Gastroesophageal sphincter (tissue), 4 donors: ENCODE results near the gene CLDN8. TPM values are rescaled to one million over a fixed set of nuclear protein-coding genes. Genes with fewer than 3 reads are reported as not detected.

Experiments
- ATAC-seq: fragments of 150-250 bp; one replicate; pipeline ENCODE4 v1.9.1; 2016; ENCODE audit warnings: mild to moderate bottlenecking, moderate library complexity
- H3K27ac ChIP-seq, 4 donors: fragments of 200-600 bp; sonication (generic) in 3 of 4; 1 replicate in 3 of 4; 2 replicates in 1 of 4; pipeline ENCODE4 v1.5.1; 2016 to 2019
- H3K27me3 ChIP-seq: fragments of 200-600 bp; sonication (generic); one replicate; pipeline ENCODE4 v1.5.1; 2019
- H3K36me3 ChIP-seq, 2 donors: fragments of 200-600 bp; sonication (generic); one replicate each; pipeline ENCODE4 v1.5.1; 2019; ENCODE audit warnings: control low read depth in 1 of 2
- H3K4me1 ChIP-seq, 3 donors: fragments of 200-600 bp; sonication (generic); 1 replicate in 2 of 3; 2 replicates in 1 of 3; pipeline ENCODE4 v1.5.1; 2016 to 2019; ENCODE audit warnings: control low read depth in 2 of 3
- H3K4me3 ChIP-seq, 2 donors: fragments of 200-600 bp; sonication (generic); one replicate each; pipeline ENCODE4 v1.5.1; 2019; ENCODE audit warnings: mild to moderate bottlenecking in 1 of 2, moderate library complexity in 1 of 2
- H3K9me3 ChIP-seq, 3 donors: fragments of 200-600 bp; sonication (generic); one replicate each; pipeline ENCODE4 v1.5.1; 2017 to 2019; ENCODE audit warnings: control low read depth in 2 of 3
- CTCF ChIP-seq, 4 experiments: fragments of 200-600 bp in 2 of 4; fragments of 450-650 bp in 2 of 4; sonication (generic) in 1 of 4; IDR thresholded peaks; one replicate each; pipeline ENCODE4 v1.5.1; 2017 to 2019; ENCODE audit warnings: antibody characterized with exemption in 4 of 4, mild to moderate bottlenecking in 2 of 4, moderate library complexity in 2 of 4
- EP300 ChIP-seq: sonication (generic); formaldehyde crosslinking; IDR thresholded peaks from one replicate; pipeline ENCODE4 v1.6.1; 2017; ENCODE audit warnings: antibody characterized with exemption, mild to moderate bottlenecking
- POLR2A ChIP-seq, 2 donors: fragments of 450-650 bp; IDR thresholded peaks; one replicate each; pipeline ENCODE4 v1.6.1; 2017; ENCODE audit warnings: antibody characterized with exemption in 2 of 2, mild to moderate bottlenecking in 2 of 2, moderate library complexity in 1 of 2
- POLR2AphosphoS5 ChIP-seq: sonication (generic); formaldehyde crosslinking; IDR thresholded peaks from one replicate; pipeline ENCODE4 v1.6.1; 2017; ENCODE audit warnings: antibody characterized with exemption
- WGBS, 2 donors: methylation state at CpG; one replicate each; pipeline ENCODE4 v1.1.5; 2018; ENCODE audit warnings: low coverage in 1 of 2; 5-methylcytosine and 5-hydroxymethylcytosine counted together
- total RNA-seq, 4 donors: library from RNA; depleted of rRNA; stranded (reverse); fragments of >200 nt; gene quantifications; one replicate each; pipeline ENCODE4 v1.1.0, GENCODE V29; 2016

Gene CLDN8
- total RNA-seq, 4 donors from 2014 or later, result 2.1 TPM; not detected in 3

- Histone ChIP-seq H3K27ac (no peak within 1 kb of the TSS), H3K4me3 (no peak within 1 kb of the TSS), H3K9me3 (no peaks in the 10 kb centered on the region), H3K36me3 (no peaks in the 10 kb centered on the region), H3K27me3 (no peaks in the 10 kb centered on the region), H3K4me1 (no peaks in the 10 kb centered on the region)
- WGBS, 2 donors, result 31 to 71% methylated on average over 1 of the region's 1 CpG
- no peak for ATAC-seq
- TF ChIP-seq EP300, result no peak
- no peak for TF ChIP-seq POLR2AphosphoS5
- no peak for TF ChIP-seq POLR2A (IDR thresholded peaks at IDR 0.05)
- TF ChIP-seq CTCF (IDR thresholded peaks at IDR 0.05), result no peak
These were observed 49.2 kb downstream of the CLDN8 start, which contains the start of gene CLDN17 for GRCh38 chr21:30166705-30167104. TSS of gene CLDN17 (minus strand) at chr21:30166805. CDS start at chr21:30166617, 188 bp downstream.

DNA sequence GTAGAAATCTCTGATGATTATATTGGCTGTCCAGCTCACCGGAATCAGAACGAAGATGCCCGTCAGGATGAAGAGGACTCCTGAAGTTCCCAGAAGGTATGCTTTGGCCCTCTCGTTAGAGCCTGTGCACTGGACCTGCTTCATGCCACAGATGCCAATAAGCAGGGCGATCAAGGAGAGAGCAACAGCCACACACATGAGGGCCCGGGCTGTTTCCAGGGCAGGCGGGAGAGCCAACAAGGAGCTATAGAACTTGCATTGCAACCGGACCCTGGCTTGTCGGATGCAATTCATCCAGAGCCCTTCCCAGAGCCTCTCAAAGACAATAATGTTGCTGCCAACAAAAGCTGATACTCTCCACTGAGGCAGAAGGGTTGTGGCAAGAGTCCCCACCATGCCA is 49.7 kb downstream of the CLDN8 start:
- Histone ChIP-seq H3K4me1 (no peaks in the 10 kb centered on the region), H3K4me3 (no peak overlapping the region), H3K9me3 (no peaks in the 10 kb centered on the region), H3K27me3 (no peaks in the 10 kb centered on the region), H3K36me3 (no peaks in the 10 kb centered on the region), H3K27ac (no peak overlapping the region)
- WGBS, 2 donors, result 93 to 97% methylated on average over 6 to 7 of the region's 9 CpGs
- no peak for ATAC-seq
- TF ChIP-seq CTCF (IDR thresholded peaks at IDR 0.05) (no peak), EP300 (no peak), POLR2A (IDR thresholded peaks at IDR 0.05) (no peak), POLR2AphosphoS5 (no peak)

DNA sequence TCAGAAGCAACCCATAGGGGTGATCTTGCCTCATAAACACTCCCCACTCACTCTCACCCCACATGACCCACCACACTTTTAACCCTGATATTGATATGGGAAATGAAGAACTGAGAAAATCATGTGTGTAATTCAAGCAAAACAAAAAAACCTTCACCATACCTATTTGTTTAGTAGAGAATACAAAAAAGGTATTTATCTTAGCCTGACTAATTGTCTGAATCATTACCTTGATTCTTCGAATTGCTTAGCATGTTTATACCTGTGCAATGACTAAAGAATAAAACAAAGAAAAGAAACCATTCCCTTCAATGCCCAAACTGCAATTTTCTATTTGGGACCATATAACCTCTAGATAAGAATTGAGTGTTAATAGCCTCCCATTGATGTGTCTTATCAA is 51.1 kb downstream of the CLDN8 start:
- Histone ChIP-seq H3K4me3 (no peak overlapping the region), H3K9me3 (no peaks in the 10 kb centered on the region), H3K27me3 (no peaks in the 10 kb centered on the region), H3K36me3 (no peaks in the 10 kb centered on the region), H3K4me1 (no peaks in the 10 kb centered on the region), H3K27ac (no peak overlapping the region)
- WGBS, 2 donors, result 53 to 82% methylated on average over 1 of the region's 1 CpG
- TF ChIP-seq EP300, result no peak
- TF ChIP-seq POLR2A (IDR thresholded peaks at IDR 0.05), result no peak
- no peak for TF ChIP-seq POLR2AphosphoS5
- TF ChIP-seq CTCF (IDR thresholded peaks at IDR 0.05), result no peak
- no peak for ATAC-seq

Other genes with a start within 250 kb of the CLDN8 start
- gene CLDN17, start 49.3 kb downstream of the CLDN8 start, total RNA-seq, result not detected
- not detected for gene KRTAP24-1, start 66.9 kb upstream of the CLDN8 start, total RNA-seq
- not detected for gene KRTAP25-1, start 73.4 kb upstream of the CLDN8 start, total RNA-seq
- gene KRTAP26-1, start 104.2 kb upstream of the CLDN8 start, total RNA-seq, result not detected
- gene KRTAP27-1, start 121.6 kb upstream of the CLDN8 start, total RNA-seq, result not detected
- not detected for gene KRTAP23-1, start 132.5 kb upstream of the CLDN8 start, total RNA-seq
- gene KRTAP13-2, start 156.2 kb upstream of the CLDN8 start, total RNA-seq, result not detected
- gene KRTAP13-1, start 179.9 kb upstream of the CLDN8 start, total RNA-seq, result not detected
- not detected for gene KRTAP13-3, start 209.8 kb upstream of the CLDN8 start, total RNA-seq
- gene KRTAP13-4, start 214.1 kb upstream of the CLDN8 start, total RNA-seq, result not detected
- not detected for gene KRTAP15-1, start 224.2 kb upstream of the CLDN8 start, total RNA-seq